T-helper 1 cell treated with Interleukin-12 subunit alpha and Interleukin-12 subunit beta and Interleukin-4 antibody, amounts not matched to agents 30 μg/mL and 1 μg/mL, for 36 hours (primary cell): ENCODE measurements around the gene TERT.
"Not testable (repeated sequence)": the region's sequence is repeated elsewhere in the genome, so short reads cannot be mapped to it uniquely, and the experiment has no call there.

Experiments
- H3K27ac Mint-ChIP-seq: one replicate; pipeline ENCODE4 v1.8.0; 2021; ENCODE audit warnings: mild to moderate bottlenecking, mixed read lengths
- H3K27me3 Mint-ChIP-seq: one replicate; pipeline ENCODE4 v1.8.0; 2021; ENCODE audit warnings: low read depth, mixed read lengths
- H3K36me3 Mint-ChIP-seq: one replicate; pipeline ENCODE4 v1.8.0; 2021; ENCODE audit warnings: low read depth, mixed read lengths
- H3K4me1 Mint-ChIP-seq: one replicate; pipeline ENCODE4 v1.8.0; 2021; ENCODE audit warnings: low read depth, mixed read lengths
- H3K4me3 Mint-ChIP-seq: one replicate; pipeline ENCODE4 v1.8.0; 2021; ENCODE audit warnings: mild to moderate bottlenecking, moderate library complexity, mixed read lengths
- H3K9me3 Mint-ChIP-seq: one replicate; pipeline ENCODE4 v1.8.0; 2021; ENCODE audit warnings: mixed read lengths

The TERT gene

DNA sequence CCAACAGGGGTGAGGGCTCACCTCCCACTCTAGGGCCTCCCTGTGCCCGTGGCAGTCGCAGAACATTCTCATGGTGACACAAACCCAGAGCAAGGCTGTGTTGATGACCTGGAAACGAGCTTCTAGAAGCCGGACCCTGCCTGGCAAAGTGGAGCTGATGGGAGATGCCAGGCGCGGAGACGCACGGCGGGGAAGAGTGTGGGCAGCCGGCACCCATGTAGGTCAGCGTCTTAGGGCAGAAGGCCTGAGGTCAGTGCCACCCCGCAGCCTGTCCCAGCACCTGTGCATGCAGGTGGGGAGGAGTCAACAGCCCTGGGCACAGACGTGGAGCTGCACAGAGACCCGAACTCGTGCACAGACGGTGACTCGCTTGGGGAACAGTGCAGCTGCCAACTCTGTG, 64.3 kb downstream of the TERT start:
- Mint-ChIP-seq H3K9me3 (peaks cover 1% of the 10 kb centered on the region), H3K27me3 (peaks cover 7% of the 10 kb centered on the region), H3K36me3 (no peaks in the 10 kb centered on the region), H3K27ac (no peak overlapping the region), H3K4me1 (peaks cover 8% of the 10 kb centered on the region), H3K4me3 (no peak overlapping the region)

DNA sequence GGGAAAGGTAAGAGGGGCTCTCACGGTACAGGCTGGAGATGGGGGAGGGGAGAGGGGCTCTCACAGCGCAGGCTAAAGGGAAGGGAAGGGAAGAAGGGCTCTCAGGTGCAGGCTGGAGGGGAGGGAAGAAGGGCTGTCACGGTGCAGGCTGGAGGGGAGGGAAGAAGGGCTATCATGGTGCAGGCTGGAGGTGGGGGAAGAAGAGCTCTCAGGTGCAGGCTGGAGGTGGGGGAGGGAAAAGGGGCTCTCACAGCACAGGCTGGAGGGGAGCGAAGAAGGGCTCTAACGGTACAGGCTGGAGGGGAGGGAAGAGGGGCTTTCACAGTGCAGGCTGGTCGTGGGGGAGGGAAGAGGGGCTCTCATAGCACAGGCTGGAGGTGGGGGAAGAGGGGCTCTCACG, 65.0 kb downstream of the TERT start:
- H3K27me3 Mint-ChIP-seq: peaks cover 7% of the 10 kb centered on the region
- H3K9me3 Mint-ChIP-seq: no peaks in the 10 kb centered on the region

DNA sequence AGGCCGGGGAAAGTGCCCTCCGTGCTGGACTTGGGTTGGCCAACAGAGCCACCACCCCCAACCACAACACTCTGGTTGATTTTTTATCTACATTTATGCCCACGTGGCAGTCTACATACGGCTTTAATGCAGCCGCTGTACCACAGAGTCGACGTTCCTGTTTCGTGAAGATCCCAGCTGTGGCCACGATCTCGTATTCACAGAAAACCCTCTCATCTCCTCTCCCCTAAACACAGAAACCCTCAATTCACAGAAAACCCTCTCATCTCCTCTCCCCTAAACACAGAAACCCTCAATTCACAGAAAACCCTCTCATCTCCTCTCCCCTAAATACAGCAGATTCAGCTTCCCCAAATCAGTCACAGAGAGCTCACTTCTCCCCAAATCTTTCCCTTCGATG, 65.8 kb downstream of the TERT start:
- H3K9me3 Mint-ChIP-seq, H3K27ac Mint-ChIP-seq, H3K4me3 Mint-ChIP-seq, H3K27me3 Mint-ChIP-seq, H3K36me3 Mint-ChIP-seq, H3K4me1 Mint-ChIP-seq: not testable (repeated sequence)

More for the DNA sequence above, 65.0 kb downstream of the TERT start:
- H3K27ac Mint-ChIP-seq: no peak overlapping the region
- H3K4me1 Mint-ChIP-seq: peaks cover 8% of the 10 kb centered on the region
- H3K4me3 Mint-ChIP-seq: no peak overlapping the region
- H3K36me3 Mint-ChIP-seq: no peaks in the 10 kb centered on the region

DNA sequence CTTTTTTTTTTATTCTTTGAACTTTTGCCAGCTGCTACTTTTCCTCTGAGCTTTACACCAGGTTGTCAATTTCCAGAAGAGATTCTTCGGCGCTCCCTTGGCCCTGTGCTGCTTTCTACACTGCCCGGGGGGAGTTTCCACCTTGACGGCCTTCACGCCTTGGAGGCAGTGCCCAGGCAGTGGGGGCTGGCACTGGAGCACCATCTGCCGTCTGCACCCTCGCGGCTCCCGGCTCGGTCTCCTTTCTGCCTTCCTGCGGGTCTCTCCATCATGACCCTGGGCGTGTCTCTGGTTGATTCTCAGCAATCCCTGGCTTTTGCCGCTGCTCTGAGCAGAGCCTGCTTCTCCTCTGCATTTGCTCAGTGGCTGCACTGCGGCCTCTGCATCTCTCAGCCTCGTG, 66.7 kb downstream of the TERT start:
- Mint-ChIP-seq H3K4me3 (no peak overlapping the region), H3K36me3 (no peaks in the 10 kb centered on the region), H3K4me1 (peaks cover 8% of the 10 kb centered on the region), H3K27me3 (peaks cover 7% of the 10 kb centered on the region), H3K27ac (no peak overlapping the region), H3K9me3 (no peaks in the 10 kb centered on the region)

DNA sequence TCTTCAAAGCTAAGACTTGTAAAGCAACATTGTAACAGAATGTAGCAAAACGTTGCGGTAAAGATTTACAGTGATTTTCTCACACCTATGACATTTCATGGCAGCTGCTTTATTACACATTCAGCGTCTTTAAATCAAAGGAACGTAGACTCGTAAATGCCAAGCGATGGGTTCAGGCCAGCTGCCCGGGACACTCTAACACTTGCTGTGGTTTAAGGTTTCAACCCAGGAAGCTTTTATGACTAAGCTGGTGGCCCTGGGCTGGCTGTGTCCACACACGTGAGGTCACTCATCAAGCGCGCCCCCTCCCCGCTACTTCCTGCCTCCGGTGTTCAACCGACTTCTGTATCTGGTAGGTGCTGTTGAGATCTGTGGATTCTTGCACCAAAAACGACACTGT, 67.2 kb downstream of the TERT start:
- Mint-ChIP-seq H3K9me3 (no peaks in the 10 kb centered on the region), H3K4me3 (no peak overlapping the region), H3K4me1 (peaks cover 8% of the 10 kb centered on the region)

DNA sequence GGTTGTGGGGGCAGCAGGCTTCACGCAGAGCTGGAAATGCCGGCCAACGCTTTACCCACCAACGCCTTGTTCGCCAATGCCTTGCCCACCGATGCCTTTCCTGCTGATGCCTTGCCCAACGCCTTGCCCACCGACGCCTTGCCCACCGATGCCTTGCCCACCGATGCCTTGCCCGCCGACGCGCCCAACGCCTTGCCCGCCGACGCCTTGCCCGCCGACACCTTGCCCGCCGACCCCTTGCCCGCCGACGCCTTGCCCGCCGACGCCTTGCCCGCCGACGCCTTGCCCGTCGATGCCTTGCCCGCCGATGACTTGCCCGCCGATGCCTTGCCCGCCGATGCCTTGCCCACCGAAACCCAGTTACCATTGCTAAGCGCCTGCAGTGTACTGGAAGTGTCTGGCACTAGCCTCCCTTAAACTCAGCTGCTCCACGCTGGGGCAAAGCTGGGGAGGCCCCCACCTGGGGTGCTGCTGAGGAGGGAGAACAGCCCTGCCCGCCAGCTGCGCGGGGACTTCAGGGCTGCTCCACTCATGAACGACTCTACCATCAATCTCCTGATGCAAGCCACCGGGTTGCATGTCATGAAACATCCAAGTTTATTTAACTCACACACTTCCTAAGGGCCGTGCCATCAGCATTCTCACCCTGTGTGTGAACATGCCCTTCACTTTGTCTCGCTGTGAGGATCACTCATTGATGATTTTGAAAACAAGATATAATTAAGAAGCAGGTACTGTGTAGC, 67.9 kb downstream of the TERT start:
- H3K27me3 Mint-ChIP-seq: peaks cover 7% of the 10 kb centered on the region
- H3K36me3 Mint-ChIP-seq: no peaks in the 10 kb centered on the region
- no peak overlapping the region for H3K27ac Mint-ChIP-seq
- no peak overlapping the region for H3K4me3 Mint-ChIP-seq
- peaks cover 6% of the 10 kb centered on the region for H3K9me3 Mint-ChIP-seq
- H3K4me1 Mint-ChIP-seq: peaks cover 8% of the 10 kb centered on the region

More for the DNA sequence above, 67.2 kb downstream of the TERT start:
- Mint-ChIP-seq H3K27me3 (peaks cover 7% of the 10 kb centered on the region), H3K36me3 (no peaks in the 10 kb centered on the region), H3K27ac (no peak overlapping the region)

DNA sequence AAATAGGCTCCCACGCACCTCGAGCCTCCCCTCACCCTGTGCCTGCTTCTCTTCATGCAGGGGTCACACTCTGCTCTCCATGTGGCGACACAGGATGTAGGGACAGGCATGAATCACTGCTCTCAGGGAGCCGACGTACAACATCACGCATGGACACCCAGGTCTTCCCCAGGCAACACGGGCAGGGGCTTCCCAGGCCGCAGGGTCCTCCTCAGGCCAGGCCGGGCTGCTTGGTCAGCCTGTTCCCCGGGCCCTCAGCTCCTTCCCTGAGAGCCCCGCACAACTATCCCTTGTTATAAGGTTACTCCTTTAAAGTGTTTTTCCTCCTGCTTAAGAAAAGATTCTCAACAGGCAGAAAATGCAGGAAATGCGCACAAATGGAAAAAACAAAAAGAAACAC, 68.6 kb downstream of the TERT start:
- H3K4me1 Mint-ChIP-seq: peaks cover 8% of the 10 kb centered on the region
- H3K36me3 Mint-ChIP-seq: no peaks in the 10 kb centered on the region
- H3K4me3 Mint-ChIP-seq: no peak overlapping the region
- H3K27ac Mint-ChIP-seq: no peak overlapping the region
- H3K9me3 Mint-ChIP-seq: peaks cover 8% of the 10 kb centered on the region
- peaks cover 7% of the 10 kb centered on the region for H3K27me3 Mint-ChIP-seq

DNA sequence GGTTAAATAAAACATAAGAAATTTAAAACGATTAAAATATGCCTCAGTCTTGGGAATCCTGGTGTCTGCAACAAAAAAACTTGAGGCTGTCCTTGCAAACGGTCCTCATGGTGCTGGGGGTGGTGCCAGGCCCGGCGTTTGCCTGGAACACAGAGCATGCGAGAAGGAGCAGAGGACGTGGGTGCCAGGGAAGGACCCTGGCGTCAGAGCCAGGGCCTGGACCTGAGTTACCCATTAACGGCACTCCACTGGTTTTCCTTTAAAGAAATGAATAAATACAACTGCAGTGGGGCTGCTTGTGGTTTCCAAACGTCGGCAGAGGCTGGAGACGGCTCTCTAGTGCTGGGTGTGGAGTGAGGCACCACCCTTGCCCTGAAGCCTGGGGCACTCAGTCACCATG, 69.8 kb downstream of the TERT start, which contains the start of gene SLC6A18:
Gene SLC6A18, plus strand, starts transcription at position 301 of the 400 bp plus-strand sequence. Its CDS starts 97 bp downstream, at position 398.
- H3K4me3 Mint-ChIP-seq: no peak within 1 kb of the TSS
- H3K9me3 Mint-ChIP-seq: peaks cover 8% of the 10 kb centered on the region
- no peak within 1 kb of the TSS for H3K27ac Mint-ChIP-seq
- no peaks in the 10 kb centered on the region for H3K36me3 Mint-ChIP-seq
- H3K27me3 Mint-ChIP-seq: peaks cover 7% of the 10 kb centered on the region
- peaks cover 8% of the 10 kb centered on the region for H3K4me1 Mint-ChIP-seq

DNA sequence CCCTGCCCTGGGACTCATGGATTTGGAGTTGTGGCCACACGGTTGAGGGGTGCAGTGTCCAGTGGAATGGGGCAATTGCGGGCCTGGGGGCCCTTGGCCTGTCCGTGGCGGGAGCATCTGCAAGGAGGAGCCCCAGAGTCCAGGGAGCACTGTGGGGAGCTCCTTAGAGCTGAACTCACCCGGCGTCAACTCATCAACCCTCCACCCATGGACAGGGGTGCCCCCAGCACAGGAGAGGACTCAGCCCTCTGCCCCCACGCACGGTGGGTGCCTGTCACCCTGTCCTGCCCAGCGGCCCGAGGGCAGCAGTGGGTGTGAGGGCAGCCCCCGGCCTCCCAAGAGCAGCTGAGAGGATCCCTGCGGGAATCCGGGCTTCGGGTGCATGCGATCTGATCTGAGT, 70.2 kb downstream of the TERT start:
- H3K4me1 Mint-ChIP-seq: peaks cover 8% of the 10 kb centered on the region
- H3K27me3 Mint-ChIP-seq: peaks cover 7% of the 10 kb centered on the region
- no peak overlapping the region for H3K27ac Mint-ChIP-seq
- no peaks in the 10 kb centered on the region for H3K36me3 Mint-ChIP-seq
- H3K4me3 Mint-ChIP-seq: no peak overlapping the region
- H3K9me3 Mint-ChIP-seq: peaks cover 8% of the 10 kb centered on the region

DNA sequence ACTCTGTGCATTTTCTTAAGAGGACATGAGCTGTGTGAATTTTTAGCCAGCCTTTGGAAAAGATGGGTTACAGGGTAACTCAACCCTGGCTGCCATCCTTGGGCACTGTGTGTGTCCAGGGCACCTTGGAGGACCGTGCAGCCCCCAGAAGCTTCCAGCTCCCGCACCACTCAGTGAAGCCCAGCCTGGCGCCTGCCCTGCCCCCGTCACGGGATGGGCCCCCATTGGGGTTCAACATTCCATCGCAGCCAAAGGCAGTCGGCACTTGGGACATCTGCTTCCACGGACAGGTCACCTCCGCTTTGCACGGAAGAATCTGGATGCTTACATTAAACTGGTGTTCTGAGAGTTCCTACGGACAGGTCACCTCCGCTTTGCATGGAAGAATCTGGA, 71.6 kb downstream of the TERT start:
- Mint-ChIP-seq H3K27me3 (no peaks in the 10 kb centered on the region), H3K27ac (no peak overlapping the region), H3K9me3 (peaks cover 8% of the 10 kb centered on the region), H3K4me3 (no peak overlapping the region), H3K36me3 (no peaks in the 10 kb centered on the region), H3K4me1 (peaks cover 6% of the 10 kb centered on the region)

DNA sequence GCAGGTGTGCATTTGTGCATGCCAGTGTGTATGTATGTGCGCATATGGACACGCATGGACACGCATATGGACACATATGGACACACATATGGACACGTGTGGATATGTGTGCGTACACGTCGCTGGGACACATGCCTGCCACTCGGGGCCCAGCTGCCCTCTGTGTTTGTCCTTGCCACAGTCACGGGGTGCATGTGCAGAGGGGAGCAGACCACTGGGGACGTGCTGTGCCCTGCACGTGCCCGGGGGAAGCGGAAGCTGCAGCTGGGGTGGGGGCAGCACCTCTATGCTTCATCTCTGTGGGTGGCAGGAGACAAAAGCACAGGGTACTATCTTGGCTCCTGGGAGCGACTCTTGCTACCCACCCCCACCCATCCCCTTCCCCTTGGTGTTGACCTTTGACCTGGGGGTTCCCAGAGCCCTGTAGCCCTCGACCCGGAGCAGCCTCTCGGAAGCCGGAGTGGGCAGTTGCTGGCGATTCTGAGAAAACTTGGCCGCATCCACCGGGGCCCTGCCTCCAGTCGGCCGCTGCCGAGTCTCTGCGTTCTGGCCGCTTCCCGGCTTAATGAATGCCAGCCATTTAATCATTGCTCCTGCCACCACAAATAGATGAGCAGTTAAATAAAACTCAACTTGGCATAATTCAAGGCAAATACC, 72.1 kb downstream of the TERT start:
- no peak overlapping the region for H3K27ac Mint-ChIP-seq
- no peaks in the 10 kb centered on the region for H3K36me3 Mint-ChIP-seq
- H3K4me1 Mint-ChIP-seq: peaks cover 4% of the 10 kb centered on the region
- H3K4me3 Mint-ChIP-seq: no peak overlapping the region
- peaks cover 8% of the 10 kb centered on the region for H3K9me3 Mint-ChIP-seq
- no peaks in the 10 kb centered on the region for H3K27me3 Mint-ChIP-seq

DNA sequence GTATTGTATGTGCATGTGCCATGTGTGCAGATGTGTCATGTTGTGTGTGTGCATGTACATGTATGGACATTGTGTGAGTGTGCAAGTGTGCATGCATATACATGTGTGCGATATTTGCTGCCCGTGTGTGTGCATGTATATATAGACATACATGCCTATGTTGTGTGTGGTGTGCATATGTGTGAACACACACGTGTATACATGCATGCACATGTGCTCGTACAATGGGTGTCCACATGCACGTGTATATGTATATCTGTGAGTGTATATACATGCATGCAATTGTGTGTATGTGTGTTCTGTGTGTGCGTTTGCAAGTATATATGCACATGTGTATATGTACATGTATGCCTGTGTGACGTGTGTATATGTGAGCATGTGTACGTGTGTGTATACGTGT, 72.7 kb downstream of the TERT start:
- Mint-ChIP-seq H3K4me3 (no peak overlapping the region), H3K27me3 (no peaks in the 10 kb centered on the region), H3K27ac (no peak overlapping the region), H3K36me3 (no peaks in the 10 kb centered on the region), H3K9me3 (peaks cover 8% of the 10 kb centered on the region), H3K4me1 (no peaks in the 10 kb centered on the region)

DNA sequence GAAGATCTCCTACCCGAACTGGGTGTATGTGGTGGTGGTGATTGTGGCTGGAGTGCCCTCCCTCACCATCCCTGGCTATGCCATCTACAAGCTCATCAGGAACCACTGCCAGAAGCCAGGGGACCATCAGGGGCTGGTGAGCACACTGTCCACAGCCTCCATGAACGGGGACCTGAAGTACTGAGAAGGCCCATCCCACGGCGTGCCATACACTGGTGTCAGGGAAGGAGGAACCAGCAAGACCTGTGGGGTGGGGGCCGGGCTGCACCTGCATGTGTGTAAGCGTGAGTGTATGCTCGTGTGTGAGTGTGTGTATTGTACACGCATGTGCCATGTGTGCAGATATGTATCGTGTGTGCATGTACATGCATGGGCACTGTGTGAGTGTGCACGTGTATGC, 73.1 kb downstream of the TERT start:
- Mint-ChIP-seq H3K9me3 (peaks cover 8% of the 10 kb centered on the region), H3K4me3 (no peak overlapping the region), H3K4me1 (no peaks in the 10 kb centered on the region), H3K27me3 (no peaks in the 10 kb centered on the region), H3K27ac (no peak overlapping the region), H3K36me3 (no peaks in the 10 kb centered on the region)

DNA sequence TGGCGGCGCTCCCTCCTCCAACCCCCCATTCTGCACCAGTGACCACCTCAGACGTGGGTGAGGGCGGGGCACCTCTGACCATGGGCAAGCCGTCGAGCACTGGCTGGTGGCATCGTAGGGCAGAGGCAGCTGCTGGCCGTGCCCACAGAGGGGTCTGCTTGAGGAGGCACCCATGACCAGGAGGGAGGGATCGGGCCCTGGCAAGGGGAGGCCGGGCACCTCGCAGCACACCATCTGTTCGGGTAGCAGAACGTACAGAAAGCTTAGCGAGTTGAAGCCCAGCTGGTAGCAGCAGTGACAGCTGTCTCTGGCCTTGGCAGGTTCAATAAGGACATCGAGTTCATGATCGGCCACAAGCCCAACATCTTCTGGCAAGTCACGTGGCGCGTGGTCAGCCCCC, 74.0 kb downstream of the TERT start:
- Mint-ChIP-seq H3K9me3 (peaks cover 8% of the 10 kb centered on the region), H3K36me3 (no peaks in the 10 kb centered on the region), H3K27me3 (no peaks in the 10 kb centered on the region), H3K4me1 (no peaks in the 10 kb centered on the region), H3K27ac (no peak overlapping the region), H3K4me3 (no peak overlapping the region)

DNA sequence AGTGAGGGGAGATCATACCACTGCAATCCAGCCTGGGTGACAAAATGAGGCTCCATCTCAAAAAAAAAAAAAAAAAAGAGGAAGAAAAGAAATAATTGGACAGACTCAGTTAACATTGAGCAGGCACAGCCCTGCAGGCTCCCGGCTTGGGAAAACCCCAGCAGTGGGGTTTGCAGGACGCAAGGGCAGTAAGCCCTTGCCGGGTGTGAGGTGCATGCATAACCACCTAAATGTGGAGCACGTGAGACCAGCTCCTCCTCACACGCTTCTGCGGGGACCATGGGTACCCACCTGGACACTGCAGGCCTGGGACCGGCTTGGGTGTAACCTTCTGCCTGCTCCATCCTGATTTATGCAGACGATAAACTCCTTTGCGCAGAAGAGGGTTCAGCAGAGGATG, 74.5 kb downstream of the TERT start:
- Mint-ChIP-seq H3K27ac (no peak overlapping the region), H3K36me3 (no peaks in the 10 kb centered on the region), H3K4me3 (no peak overlapping the region), H3K9me3 (peaks cover 8% of the 10 kb centered on the region), H3K27me3 (no peaks in the 10 kb centered on the region), H3K4me1 (no peaks in the 10 kb centered on the region)
